PC-3 (cell line): ENCODE results near the gene PARVA. TPM values are rescaled to one million over a fixed set of nuclear protein-coding genes. Genes with fewer than 3 reads are reported as not detected.

Experiments
- ATAC-seq: fragments of 200-7000 bp; cut with Tn5 transposase; 2 replicates; pipeline ENCODE4 v1.9.1; 2020; ENCODE audit warnings: mild to moderate bottlenecking, moderate library complexity
- BruUV-seq: library from RNA; stranded (reverse); fragments of 400-500 nt; replicated peaks from 2 replicates; lab custom pipeline; 2021; lab: Mats Ljungman, UMichigan
- CTCF ChIA-PET: fragments of 300-600 bp; sonication (Branson Sonifier 250); formaldehyde crosslinking; loops from one replicate; lab custom pipeline; 2022; ENCODE audit warnings: antibody characterized with exemption; lab: Charles Lee
- POLR2A ChIA-PET: fragments of 300-600 bp; sonication (Branson Sonifier 250); formaldehyde crosslinking; loops from one replicate; lab custom pipeline; 2022; ENCODE audit warnings: antibody characterized with exemption; ENCODE audit not compliant: unreplicated experiment; lab: Charles Lee
- DNase-seq: peaks from one replicate; pipeline ENCODE4 v3.0.0-alpha.2; 2015
- H2AFZ ChIP-seq: fragments of 300-600 bp; sonication (generic); 2 replicates; pipeline ENCODE4 v1.6.0; 2016; ENCODE audit warnings: antibody characterized with exemption, low read length
- H3F3A ChIP-seq: fragments of 300-600 bp; sonication (generic); one replicate; pipeline ENCODE4 v1.6.0; 2017; ENCODE audit warnings: antibody characterized with exemption, low read length, control low read depth, mild to moderate bottlenecking; ENCODE audit not compliant: unreplicated experiment
- H3K27ac ChIP-seq: fragments of 300-600 bp; sonication (generic); 2 replicates; pipeline ENCODE4 v1.5.1; 2016; ENCODE audit warnings: mild to moderate bottlenecking, low read length
- H3K27me3 ChIP-seq: fragments of 300-600 bp; sonication (generic); 2 replicates; pipeline ENCODE4 v1.6.1; 2016; ENCODE audit warnings: low read length, mixed read lengths
- H3K36me3 ChIP-seq: fragments of 300-600 bp; sonication (generic); 2 replicates; pipeline ENCODE4 v1.6.1; 2016; ENCODE audit warnings: low read depth, mixed run types, low read length, mixed read lengths
- H3K4me1 ChIP-seq: fragments of 300-600 bp; sonication (generic); 2 replicates; pipeline ENCODE4 v1.5.1; 2016; ENCODE audit warnings: low read length; ENCODE audit not compliant: insufficient read depth
- H3K4me2 ChIP-seq: fragments of 300-600 bp; sonication (generic); 2 replicates; pipeline ENCODE4 v1.6.0; 2016; ENCODE audit warnings: low read length
- H3K4me3 ChIP-seq: fragments of 300-600 bp; sonication (generic); 2 replicates; pipeline ENCODE4 v1.5.1; 2016; ENCODE audit warnings: mild to moderate bottlenecking, low read length, mixed read lengths
- H3K79me2 ChIP-seq: fragments of 300-600 bp; sonication (generic); 2 replicates; pipeline ENCODE4 v1.6.1; 2017; ENCODE audit warnings: low read length, mixed read lengths
- H3K9ac ChIP-seq: fragments of 300-600 bp; sonication (generic); 2 replicates; pipeline ENCODE4 v1.6.0; 2016; ENCODE audit warnings: mild to moderate bottlenecking, low read length
- H3K9me2 ChIP-seq: fragments of 300-600 bp; sonication (generic); replicated peaks from 2 replicates; pipeline ENCODE4 v1.6.1; 2016; ENCODE audit warnings: mixed run types, low read length, mixed read lengths
- H3K9me3 ChIP-seq: fragments of 300-600 bp; sonication (generic); 2 replicates; pipeline ENCODE4 v1.6.1; 2016; ENCODE audit warnings: low read length, mixed read lengths
- H4K20me1 ChIP-seq: fragments of 300-600 bp; sonication (generic); 2 replicates; pipeline ENCODE4 v1.6.1; 2016; ENCODE audit warnings: low read length, mixed read lengths
- CTCF ChIP-seq: fragments of 300-600 bp; sonication (generic); conservative IDR thresholded peaks from 2 replicates; pipeline ENCODE4 v1.5.1; 2017; ENCODE audit warnings: antibody characterized with exemption, low read depth, mild to moderate bottlenecking, low read length
- EZH2 ChIP-seq: fragments of 300-600 bp; sonication (generic); IDR thresholded peaks from one replicate; pipeline ENCODE4 v1.6.1; 2017; ENCODE audit warnings: antibody characterized with exemption, mild to moderate bottlenecking, low read length; ENCODE audit not compliant: unreplicated experiment
- EZH2phosphoT487 ChIP-seq: fragments of 300-600 bp; sonication (generic); IDR thresholded peaks from 2 replicates; pipeline ENCODE4 v1.6.1; 2018; ENCODE audit warnings: mild to moderate bottlenecking, antibody characterized with exemption, low read length, borderline replicate concordance
- intact Hi-C: fragments of 100-400 bp; cut with micrococcal nuclease; formaldehyde crosslinking; loops from 2 replicates; pipeline ENCODE4 v1.9.0; 2023
- total RNA-seq: library from RNA; depleted of rRNA; stranded (reverse); fragments of >200 nt; gene quantifications from 2 replicates; pipeline ENCODE4 v1.2.3, GENCODE V29; 2014

Gene PARVA
- total RNA-seq, 1 experiment from 2014 or later = 13.5 TPM

- intact Hi-C loops = no loop called here
- no peaks in the 10 kb centered on the region for H3K36me3 ChIP-seq
- no peaks in the 10 kb centered on the region for H3F3A ChIP-seq
- no peak overlapping the region for H3K9ac ChIP-seq
- no peaks in the 10 kb centered on the region for H3K79me2 ChIP-seq
- H2AFZ ChIP-seq = no peak overlapping the region
- no peak for ATAC-seq
- BruUV-seq = no TSS peak
- no peak for DNase-seq
- H3K4me2 ChIP-seq = no peak overlapping the region
- H3K9me3 ChIP-seq = no peaks in the 10 kb centered on the region
- H4K20me1 ChIP-seq = no peaks in the 10 kb centered on the region
- no peaks in the 10 kb centered on the region for H3K9me2 ChIP-seq
- ChIA-PET CTCF (no interaction called here), POLR2A (no interaction called here)
- no peak for TF ChIP-seq CTCF
- no peak for TF ChIP-seq EZH2phosphoT487
- TF ChIP-seq EZH2 = no peak
- H3K27me3 ChIP-seq = no peaks in the 10 kb centered on the region
- H3K4me1 ChIP-seq = no peaks in the 10 kb centered on the region
- H3K27ac ChIP-seq = no peak overlapping the region
- H3K4me3 ChIP-seq = no peak overlapping the region
Measured at GRCh38 chr11:12421386-12421785, 44.0 kb downstream of the PARVA start.

- Histone ChIP-seq H3K79me2 (no peaks in the 10 kb centered on the region; the same call in 1 of the 2 replicates), H3K4me1 (peaks cover 14% of the 10 kb centered on the region), H3K27ac (no peak overlapping the region), H4K20me1 (no peaks in the 10 kb centered on the region), H3K27me3 (no peaks in the 10 kb centered on the region), H3K9me2 (no peaks in the 10 kb centered on the region), H3K36me3 (no peaks in the 10 kb centered on the region), H3K9me3 (no peaks in the 10 kb centered on the region), H3F3A (no peaks in the 10 kb centered on the region), H3K4me2 (no peak overlapping the region), H2AFZ (no peak overlapping the region), H3K4me3 (no peak overlapping the region), H3K9ac (no peak overlapping the region)
- ATAC-seq (no peak), DNase-seq (no peak)
- CTCF ChIA-PET = no interaction called here
- POLR2A ChIA-PET = no interaction called here
- intact Hi-C loops = no loop called here
- no peak for TF ChIP-seq EZH2phosphoT487
- no peak for TF ChIP-seq EZH2
- no peak for TF ChIP-seq CTCF
- no TSS peak for BruUV-seq
Measured at GRCh38 chr11:12426176-12426575, 48.8 kb downstream of the PARVA start.

- no peak for TF ChIP-seq EZH2phosphoT487
- no peak for TF ChIP-seq CTCF
- no peak for TF ChIP-seq EZH2
- ChIA-PET POLR2A (no interaction called here), CTCF (no interaction called here)
- Histone ChIP-seq H3K27ac (no peak overlapping the region), H2AFZ (no peak overlapping the region), H3K4me1 (peaks cover 16% of the 10 kb centered on the region), H3K9ac (no peak overlapping the region), H3K4me2 (no peak overlapping the region), H3K9me2 (no peaks in the 10 kb centered on the region), H3K36me3 (no peaks in the 10 kb centered on the region), H3K79me2 (no peaks in the 10 kb centered on the region; the same call in 1 of the 2 replicates), H3F3A (no peaks in the 10 kb centered on the region), H4K20me1 (no peaks in the 10 kb centered on the region), H3K9me3 (no peaks in the 10 kb centered on the region), H3K27me3 (no peaks in the 10 kb centered on the region), H3K4me3 (no peak overlapping the region)
- no TSS peak for BruUV-seq
- intact Hi-C loops = no loop called here
- ATAC-seq (no peak), DNase-seq (no peak)
Measured at GRCh38 chr11:12429155-12429554, 51.8 kb downstream of the PARVA start.
